Astrocyte (in vitro differentiated cells and primary cell): ENCODE results near the gene ETHE1. TPM values are rescaled to one million over a fixed set of nuclear protein-coding genes. Genes with fewer than 3 reads are reported as not detected.

Experiments used
- DNase-seq: peaks from one replicate; pipeline ENCODE4 v3.0.0-alpha.2; 2010; ENCODE audit warnings: low read depth
- FAIRE-seq: peaks from 2 replicates; lab custom pipeline; 2011; peaks lifted over from hg19 to GRCh38; lab: Jason Lieb, UNC
- H2AFZ ChIP-seq: 2 replicates; pipeline ENCODE4 v1.6.0; 2012; ENCODE audit warnings: low read depth, low read length, inconsistent platforms
- H3K27ac ChIP-seq: 2 replicates; pipeline ENCODE4 v1.5.1; 2011; ENCODE audit warnings: low read depth, low read length, inconsistent platforms
- H3K27me3 ChIP-seq: 2 replicates; pipeline ENCODE4 v1.6.0; 2011; ENCODE audit warnings: low read length, inconsistent platforms; ENCODE audit not compliant: insufficient read depth
- H3K36me3 ChIP-seq: 2 replicates; pipeline ENCODE4 v1.5.1; 2011; ENCODE audit warnings: low read length, inconsistent platforms; ENCODE audit not compliant: insufficient read depth
- H3K4me1 ChIP-seq: 2 replicates; pipeline ENCODE4 v1.5.1; 2011; ENCODE audit warnings: low read length, inconsistent platforms; ENCODE audit not compliant: insufficient read depth
- H3K4me2 ChIP-seq: 2 replicates; pipeline ENCODE4 v1.6.0; 2012; ENCODE audit warnings: low read length, inconsistent platforms
- H3K4me3 ChIP-seq: 2 replicates; pipeline ENCODE4 v1.5.1; 2011; ENCODE audit warnings: low read depth, mild to moderate bottlenecking, low read length, inconsistent platforms; ENCODE audit not compliant: insufficient read depth
- H3K79me2 ChIP-seq: 2 replicates; pipeline ENCODE4 v1.6.0; 2012; ENCODE audit warnings: mild to moderate bottlenecking, low read length, inconsistent platforms; ENCODE audit not compliant: insufficient read depth
- H3K9ac ChIP-seq: 2 replicates; pipeline ENCODE4 v1.6.0; 2012; ENCODE audit warnings: mild to moderate bottlenecking, low read length, inconsistent platforms
- H3K9me3 ChIP-seq: 2 replicates; pipeline ENCODE4 v1.5.1; 2012; ENCODE audit warnings: low read depth, mild to moderate bottlenecking, low read length, inconsistent platforms; ENCODE audit not compliant: insufficient read depth
- H4K20me1 ChIP-seq: 2 replicates; pipeline ENCODE4 v1.6.0; 2012; ENCODE audit warnings: low read length, inconsistent platforms; ENCODE audit not compliant: insufficient read depth
- H3K27ac Mint-ChIP-seq: one replicate; pipeline ENCODE4 v1.8.0; 2021; ENCODE audit warnings: mild to moderate bottlenecking, mixed read lengths; ENCODE audit not compliant: unreplicated experiment
- H3K27me3 Mint-ChIP-seq: one replicate; pipeline ENCODE4 v1.8.0; 2021; ENCODE audit warnings: low read depth, mixed read lengths; ENCODE audit not compliant: unreplicated experiment
- H3K36me3 Mint-ChIP-seq: one replicate; pipeline ENCODE4 v1.8.0; 2021; ENCODE audit warnings: low read depth, mixed read lengths; ENCODE audit not compliant: unreplicated experiment
- H3K4me1 Mint-ChIP-seq: one replicate; pipeline ENCODE4 v1.8.0; 2021; ENCODE audit warnings: low read depth, mixed read lengths; ENCODE audit not compliant: unreplicated experiment
- H3K4me3 Mint-ChIP-seq: one replicate; pipeline ENCODE4 v1.8.0; 2021; ENCODE audit warnings: mild to moderate bottlenecking, moderate library complexity, mixed read lengths; ENCODE audit not compliant: unreplicated experiment
- H3K9me3 Mint-ChIP-seq: one replicate; pipeline ENCODE4 v1.8.0; 2021; ENCODE audit warnings: mild to moderate bottlenecking, mixed read lengths; ENCODE audit not compliant: unreplicated experiment
- CTCF ChIP-seq: IDR thresholded peaks from 2 replicates; pipeline ENCODE4 v1.5.1; 2011; ENCODE audit warnings: low read depth, mild to moderate bottlenecking, inconsistent platforms, low read length, moderate library complexity; ENCODE audit not compliant: insufficient read depth
- EZH2 ChIP-seq: IDR thresholded peaks from 2 replicates; pipeline ENCODE4 v1.6.1; 2012; ENCODE audit warnings: mild to moderate bottlenecking, low read length, inconsistent platforms; ENCODE audit not compliant: insufficient read depth
- total RNA-seq: library from RNA; stranded (reverse); gene quantifications from 2 replicates; pipeline ENCODE4 v1.2.1, GENCODE V29; 2021

The ETHE1 gene
- total RNA-seq, 1 donor from 2014 or later: 50.7 TPM

- Histone ChIP-seq H3K79me2 (no peaks in the 10 kb centered on the region), H3K27ac (no peak overlapping the region), H3K9ac (no peak overlapping the region), H3K4me2 (no peak overlapping the region), H3K9me3 (no peaks in the 10 kb centered on the region), H2AFZ (no peak overlapping the region), H3K4me1 (no peaks in the 10 kb centered on the region), H3K36me3 (no peaks in the 10 kb centered on the region), H4K20me1 (no peaks in the 10 kb centered on the region), H3K4me3 (no peak overlapping the region), H3K27me3 (no peaks in the 10 kb centered on the region)
- no peaks in the 10 kb centered on the region for H3K27me3 Mint-ChIP-seq
- H3K4me1 Mint-ChIP-seq: no peaks in the 10 kb centered on the region
- peaks cover 15% of the 10 kb centered on the region for H3K36me3 Mint-ChIP-seq
- H3K9me3 Mint-ChIP-seq: no peaks in the 10 kb centered on the region
- no peak for TF ChIP-seq EZH2
- TF ChIP-seq CTCF: no peak
- no peak for FAIRE-seq
- no peak overlapping the region for H3K27ac Mint-ChIP-seq
- no peak for DNase-seq
- no peak overlapping the region for H3K4me3 Mint-ChIP-seq
Observed at GRCh38 chr19:43486412-43486811, 40.6 kb downstream of the ETHE1 start.

DNA sequence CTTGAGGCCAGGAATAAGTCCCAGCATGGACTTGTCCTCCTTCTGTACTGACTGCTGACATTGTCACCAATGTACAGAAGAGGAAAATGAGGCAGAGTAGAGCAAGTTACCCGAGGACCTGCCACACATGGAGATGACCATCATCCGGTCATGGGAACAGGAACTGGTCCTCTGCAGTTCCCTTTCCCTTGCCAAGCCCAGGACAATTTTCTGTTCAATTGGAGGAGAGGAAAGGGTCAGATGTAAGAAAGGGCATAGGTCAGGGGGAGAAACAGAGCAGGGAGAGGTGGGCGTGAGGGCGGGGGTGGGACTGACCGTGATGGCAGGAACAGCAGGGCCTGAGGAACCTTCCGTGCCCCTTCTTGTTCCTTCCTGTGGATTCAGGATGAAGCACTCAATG lies 41.0 kb downstream of the ETHE1 start:
- Mint-ChIP-seq H3K4me1 (no peaks in the 10 kb centered on the region), H3K9me3 (no peaks in the 10 kb centered on the region)

More for the DNA sequence above, 41.0 kb downstream of the ETHE1 start:
- no peaks in the 10 kb centered on the region for H3K4me1 ChIP-seq
- Mint-ChIP-seq H3K36me3 (peaks cover 15% of the 10 kb centered on the region), H3K27ac (no peak overlapping the region), H3K4me3 (no peak overlapping the region), H3K27me3 (no peaks in the 10 kb centered on the region)
- no peak overlapping the region for H3K9ac ChIP-seq
- H3K4me3 ChIP-seq: no peak overlapping the region
- H3K9me3 ChIP-seq: no peaks in the 10 kb centered on the region
- FAIRE-seq: no peak
- H3K27ac ChIP-seq: no peak overlapping the region
- TF ChIP-seq EZH2: no peak
- TF ChIP-seq CTCF: no peak
- no peaks in the 10 kb centered on the region for H3K79me2 ChIP-seq
- no peak overlapping the region for H2AFZ ChIP-seq
- H4K20me1 ChIP-seq: no peaks in the 10 kb centered on the region
- H3K27me3 ChIP-seq: no peaks in the 10 kb centered on the region
- no peaks in the 10 kb centered on the region for H3K36me3 ChIP-seq
- no peak overlapping the region for H3K4me2 ChIP-seq
- DNase-seq: no peak
